WTC11 (cell line): Measurements from ENCODE around the gene ELMOD1.

Experiments used
- CBFB ChIP-seq: sonication (generic); formaldehyde crosslinking; IDR thresholded peaks from 2 replicates; pipeline ENCODE4 v1.8.1; 2022; ENCODE audit warnings: mild to moderate bottlenecking, low read depth, missing genetic modification reagents
- CREB1 ChIP-seq: sonication (generic); formaldehyde crosslinking; IDR thresholded peaks from 2 replicates; pipeline ENCODE4 v1.8.0; 2023; ENCODE audit warnings: mild to moderate bottlenecking, missing genetic modification reagents
- ELF4 ChIP-seq: sonication (generic); formaldehyde crosslinking; IDR thresholded peaks from 2 replicates; pipeline ENCODE4 v1.8.1; 2022; ENCODE audit warnings: low read depth, mild to moderate bottlenecking, moderate library complexity, missing genetic modification reagents
- KAT7 ChIP-seq: sonication (generic); formaldehyde crosslinking; IDR thresholded peaks from 2 replicates; pipeline ENCODE4 v1.8.1; 2023; ENCODE audit warnings: missing genetic modification reagents, mild to moderate bottlenecking, borderline replicate concordance
- NR2C2 ChIP-seq: sonication (generic); formaldehyde crosslinking; IDR thresholded peaks from 2 replicates; pipeline ENCODE4 v1.8.0; 2022; ENCODE audit warnings: mild to moderate bottlenecking, missing genetic modification reagents
- SP1 ChIP-seq: sonication (generic); formaldehyde crosslinking; conservative IDR thresholded peaks from 2 replicates; pipeline ENCODE4 v1.8.1; 2022; ENCODE audit warnings: missing genetic modification reagents
- ZNF423 ChIP-seq: fragments of 250-450 bp; sonication (Bioruptor Pico); IDR thresholded peaks from 2 replicates; pipeline ENCODE4 v2.1.2; 2022; ENCODE audit warnings: mild to moderate bottlenecking, moderate library complexity
- ZNF671 ChIP-seq: fragments of 250-450 bp; sonication (Bioruptor Pico); IDR thresholded peaks from 2 replicates; pipeline ENCODE4 v1.8.0; 2021; ENCODE audit warnings: mild to moderate bottlenecking
- TF ChIP-seq, protein P1 (sequence below): sonication (generic); formaldehyde crosslinking; IDR thresholded peaks from 2 replicates; pipeline ENCODE4 v1.8.0; 2022; ENCODE audit warnings: mild to moderate bottlenecking, missing genetic modification reagents
- TF ChIP-seq, protein P2 (sequence below): sonication (generic); formaldehyde crosslinking; conservative IDR thresholded peaks from 2 replicates; pipeline ENCODE4 v1.8.1; 2022; ENCODE audit warnings: mild to moderate bottlenecking, missing genetic modification reagents
- TF ChIP-seq, protein P3 (sequence below): fragments of 200-600 bp; IDR thresholded peaks from 2 replicates; pipeline ENCODE4 v1.8.0; 2022; ENCODE audit warnings: antibody characterized with exemption
- TF ChIP-seq, protein P4 (sequence below): sonication (generic); formaldehyde crosslinking; IDR thresholded peaks from 2 replicates; pipeline ENCODE4 v1.8.1; 2023; ENCODE audit warnings: mild to moderate bottlenecking, missing genetic modification reagents, moderate library complexity
- TF ChIP-seq, protein P5 (sequence below): sonication (generic); formaldehyde crosslinking; IDR thresholded peaks from 2 replicates; pipeline ENCODE4 v1.8.1; 2022; ENCODE audit warnings: mild to moderate bottlenecking, missing genetic modification reagents, moderate library complexity, borderline replicate concordance

DNA sequence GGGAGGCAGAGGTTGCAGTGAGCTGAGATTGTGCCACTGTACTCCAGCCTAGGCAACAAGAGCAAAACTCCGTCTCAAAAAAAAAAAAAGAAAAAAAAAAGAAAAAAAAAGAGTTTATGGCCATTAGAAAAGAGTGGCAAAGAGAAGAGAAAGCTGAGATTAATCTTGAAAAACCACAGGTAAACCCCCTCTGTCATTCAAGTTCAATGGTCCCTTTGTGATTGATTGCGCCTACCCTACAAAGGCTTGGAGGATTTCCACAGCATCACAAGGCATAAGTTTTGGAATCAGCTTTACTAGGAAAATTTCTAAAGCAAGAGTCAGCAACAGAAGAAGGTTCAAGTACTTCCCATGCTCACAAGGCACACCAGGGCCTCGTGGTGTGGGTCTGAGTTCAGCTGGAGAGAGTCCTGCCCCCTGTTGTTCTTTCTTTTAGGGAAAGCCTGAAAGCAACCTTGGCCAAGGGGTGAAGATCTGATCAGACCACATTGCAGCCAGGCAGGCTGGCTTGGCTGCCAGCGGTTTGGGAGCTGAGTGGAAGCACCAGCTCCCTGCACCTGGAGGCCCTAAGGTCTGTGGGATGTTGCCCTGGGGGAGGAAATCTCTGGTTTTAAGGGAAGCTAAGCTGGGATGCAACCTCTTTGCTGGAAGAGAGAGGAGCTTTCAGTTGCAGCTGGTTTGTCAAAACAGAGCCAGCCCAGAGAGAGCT is 79.1 kb downstream of the ELMOD1 start:
- TF ChIP-seq ZNF423 (no peak), ZNF671 (no peak), SP1 (no peak), NR2C2 (no peak), ELF4 (CRISPR knock-in tag) (no peak), CBFB (no peak), CREB1 (CRISPR knock-in tag) (no peak), KAT7 (CRISPR knock-in tag) (no peak)
- TF ChIP-seq, protein P1, sequence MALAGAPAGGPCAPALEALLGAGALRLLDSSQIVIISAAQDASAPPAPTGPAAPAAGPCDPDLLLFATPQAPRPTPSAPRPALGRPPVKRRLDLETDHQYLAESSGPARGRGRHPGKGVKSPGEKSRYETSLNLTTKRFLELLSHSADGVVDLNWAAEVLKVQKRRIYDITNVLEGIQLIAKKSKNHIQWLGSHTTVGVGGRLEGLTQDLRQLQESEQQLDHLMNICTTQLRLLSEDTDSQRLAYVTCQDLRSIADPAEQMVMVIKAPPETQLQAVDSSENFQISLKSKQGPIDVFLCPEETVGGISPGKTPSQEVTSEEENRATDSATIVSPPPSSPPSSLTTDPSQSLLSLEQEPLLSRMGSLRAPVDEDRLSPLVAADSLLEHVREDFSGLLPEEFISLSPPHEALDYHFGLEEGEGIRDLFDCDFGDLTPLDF (CRISPR knock-in tag), result no peak
- TF ChIP-seq, protein P2, sequence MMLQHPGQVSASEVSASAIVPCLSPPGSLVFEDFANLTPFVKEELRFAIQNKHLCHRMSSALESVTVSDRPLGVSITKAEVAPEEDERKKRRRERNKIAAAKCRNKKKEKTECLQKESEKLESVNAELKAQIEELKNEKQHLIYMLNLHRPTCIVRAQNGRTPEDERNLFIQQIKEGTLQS (CRISPR knock-in tag), result no peak
- TF ChIP-seq, protein P3, sequence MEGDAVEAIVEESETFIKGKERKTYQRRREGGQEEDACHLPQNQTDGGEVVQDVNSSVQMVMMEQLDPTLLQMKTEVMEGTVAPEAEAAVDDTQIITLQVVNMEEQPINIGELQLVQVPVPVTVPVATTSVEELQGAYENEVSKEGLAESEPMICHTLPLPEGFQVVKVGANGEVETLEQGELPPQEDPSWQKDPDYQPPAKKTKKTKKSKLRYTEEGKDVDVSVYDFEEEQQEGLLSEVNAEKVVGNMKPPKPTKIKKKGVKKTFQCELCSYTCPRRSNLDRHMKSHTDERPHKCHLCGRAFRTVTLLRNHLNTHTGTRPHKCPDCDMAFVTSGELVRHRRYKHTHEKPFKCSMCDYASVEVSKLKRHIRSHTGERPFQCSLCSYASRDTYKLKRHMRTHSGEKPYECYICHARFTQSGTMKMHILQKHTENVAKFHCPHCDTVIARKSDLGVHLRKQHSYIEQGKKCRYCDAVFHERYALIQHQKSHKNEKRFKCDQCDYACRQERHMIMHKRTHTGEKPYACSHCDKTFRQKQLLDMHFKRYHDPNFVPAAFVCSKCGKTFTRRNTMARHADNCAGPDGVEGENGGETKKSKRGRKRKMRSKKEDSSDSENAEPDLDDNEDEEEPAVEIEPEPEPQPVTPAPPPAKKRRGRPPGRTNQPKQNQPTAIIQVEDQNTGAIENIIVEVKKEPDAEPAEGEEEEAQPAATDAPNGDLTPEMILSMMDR, result no peak
- TF ChIP-seq, protein P4, sequence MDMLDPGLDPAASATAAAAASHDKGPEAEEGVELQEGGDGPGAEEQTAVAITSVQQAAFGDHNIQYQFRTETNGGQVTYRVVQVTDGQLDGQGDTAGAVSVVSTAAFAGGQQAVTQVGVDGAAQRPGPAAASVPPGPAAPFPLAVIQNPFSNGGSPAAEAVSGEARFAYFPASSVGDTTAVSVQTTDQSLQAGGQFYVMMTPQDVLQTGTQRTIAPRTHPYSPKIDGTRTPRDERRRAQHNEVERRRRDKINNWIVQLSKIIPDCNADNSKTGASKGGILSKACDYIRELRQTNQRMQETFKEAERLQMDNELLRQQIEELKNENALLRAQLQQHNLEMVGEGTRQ (CRISPR knock-in tag), result no peak
- TF ChIP-seq, protein P5, sequence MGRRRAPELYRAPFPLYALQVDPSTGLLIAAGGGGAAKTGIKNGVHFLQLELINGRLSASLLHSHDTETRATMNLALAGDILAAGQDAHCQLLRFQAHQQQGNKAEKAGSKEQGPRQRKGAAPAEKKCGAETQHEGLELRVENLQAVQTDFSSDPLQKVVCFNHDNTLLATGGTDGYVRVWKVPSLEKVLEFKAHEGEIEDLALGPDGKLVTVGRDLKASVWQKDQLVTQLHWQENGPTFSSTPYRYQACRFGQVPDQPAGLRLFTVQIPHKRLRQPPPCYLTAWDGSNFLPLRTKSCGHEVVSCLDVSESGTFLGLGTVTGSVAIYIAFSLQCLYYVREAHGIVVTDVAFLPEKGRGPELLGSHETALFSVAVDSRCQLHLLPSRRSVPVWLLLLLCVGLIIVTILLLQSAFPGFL (CRISPR knock-in tag), result no peak
